Measurements from ENCODE around the gene TUT1.

TUT1 gene

DNA sequence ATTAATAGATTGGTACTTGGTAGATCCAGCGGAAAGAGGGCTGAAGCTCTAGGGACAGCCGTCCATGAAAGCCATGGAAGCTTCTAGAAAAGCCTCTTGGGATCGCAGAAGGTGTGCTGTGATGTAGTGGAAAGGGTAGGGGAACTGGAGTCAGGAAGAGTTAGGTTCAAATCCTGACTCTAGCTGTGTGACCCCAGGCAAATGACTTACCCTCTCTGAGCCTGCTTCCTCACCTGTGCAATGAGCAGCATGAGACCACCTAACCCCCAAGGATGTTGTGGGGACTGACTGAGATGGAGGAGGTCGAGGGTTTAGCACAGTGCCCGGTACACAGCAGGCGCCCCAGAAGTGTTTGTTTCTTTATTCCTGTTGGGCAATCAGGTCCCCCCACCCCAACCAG lies 19.1 kb upstream of the TUT1 start:
- H3K27me3 Mint-ChIP-seq = no peaks in the 10 kb centered on the region
- no peak for DNase-seq
- no peak for ATAC-seq
- peaks cover 77% of the 10 kb centered on the region for H3K4me1 Mint-ChIP-seq
- peak overlapping the region; percentile 93 to 94 for H3K27ac Mint-ChIP-seq
- H3K9me3 Mint-ChIP-seq = no peaks in the 10 kb centered on the region
- peak overlapping the region; percentile 95 to 97 for H3K4me3 Mint-ChIP-seq

DNA sequence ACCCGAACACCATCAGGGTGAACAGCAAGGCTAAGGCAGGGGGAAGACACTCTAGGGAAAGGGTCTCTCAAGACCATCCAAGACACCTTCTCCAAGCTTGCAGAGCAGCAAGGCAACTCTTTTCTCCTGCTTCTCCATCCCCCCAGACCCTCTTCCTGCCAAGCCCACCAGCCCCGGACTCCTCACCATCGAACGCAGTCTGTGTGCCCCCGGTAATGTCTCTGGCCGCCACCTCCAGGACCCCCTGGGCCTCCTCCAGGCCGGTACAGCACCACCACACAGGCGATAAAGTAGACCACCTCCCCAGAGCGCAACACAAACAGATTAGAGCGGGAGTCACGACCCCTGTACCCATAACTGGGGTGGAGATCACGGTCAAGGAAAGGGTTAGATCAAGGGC lies 17.5 kb upstream of the TUT1 start:
- H3K9me3 Mint-ChIP-seq = no peaks in the 10 kb centered on the region
- ATAC-seq = no peak
- peaks cover 74% of the 10 kb centered on the region for H3K4me1 Mint-ChIP-seq
- H3K27me3 Mint-ChIP-seq = no peaks in the 10 kb centered on the region
- peak overlapping the region; percentile 7 to 20 for H3K27ac Mint-ChIP-seq
- H3K4me3 Mint-ChIP-seq = peak overlapping the region in 1 of 2 donors; percentile 0
- DNase-seq = no peak

DNA sequence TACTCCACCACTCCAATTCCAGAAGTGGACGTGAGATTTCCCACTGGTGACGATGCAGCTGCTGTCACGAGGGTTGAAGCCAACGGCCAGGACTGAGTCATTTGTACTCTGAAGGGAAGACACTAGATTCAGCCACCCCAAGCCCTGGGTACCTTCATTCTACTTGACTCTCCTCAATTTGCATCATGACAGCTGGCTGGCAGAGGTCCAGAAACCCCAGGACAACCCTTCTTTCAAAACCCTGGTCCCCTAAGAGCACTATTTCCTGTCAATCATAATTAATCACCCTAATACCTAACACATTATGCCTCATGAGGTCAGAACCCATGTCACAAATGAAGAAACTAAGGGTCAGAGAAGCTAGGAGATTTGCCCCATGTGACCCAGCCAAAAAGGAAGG lies 16.4 kb upstream of the TUT1 start:
- H3K4me3 Mint-ChIP-seq = no peak overlapping the region
- H3K9me3 Mint-ChIP-seq = no peaks in the 10 kb centered on the region
- no peak for DNase-seq
- peak overlapping the region in 1 of 2 donors; percentile 27 for H3K27ac Mint-ChIP-seq
- ATAC-seq = no peak
- peaks cover 76% of the 10 kb centered on the region for H3K4me1 Mint-ChIP-seq
- H3K27me3 Mint-ChIP-seq = no peaks in the 10 kb centered on the region

DNA sequence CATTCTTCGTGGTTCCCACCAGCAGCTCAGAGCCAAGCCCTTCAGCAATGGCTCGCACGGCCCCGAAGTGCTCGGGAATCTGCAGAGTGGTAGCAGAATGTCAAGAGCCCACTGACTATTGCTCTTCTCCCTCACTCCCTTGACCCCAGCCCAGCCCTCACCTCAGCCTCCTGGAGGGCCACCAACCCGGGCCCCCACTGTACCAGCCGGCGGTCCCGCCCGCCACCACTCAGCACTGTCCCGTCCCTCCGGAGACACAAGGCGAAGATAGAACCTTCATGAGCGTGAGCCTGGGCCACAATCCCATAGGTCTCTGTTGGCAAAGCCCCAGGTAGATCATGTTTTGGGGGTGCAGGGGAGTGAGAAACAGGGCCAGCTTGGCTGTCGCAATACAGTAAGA lies 14.6 kb upstream of the TUT1 start:
- DNase-seq = no peak
- ATAC-seq = no peak
- H3K9me3 Mint-ChIP-seq = no peaks in the 10 kb centered on the region
- H3K4me1 Mint-ChIP-seq = peaks cover 78% of the 10 kb centered on the region
- H3K27ac Mint-ChIP-seq = no peak overlapping the region
- H3K4me3 Mint-ChIP-seq = no peak overlapping the region
- H3K27me3 Mint-ChIP-seq = no peaks in the 10 kb centered on the region

GRCh38 chr11:62605467-62605866 lies 14.1 kb upstream of the TUT1 start:
- H3K4me1 Mint-ChIP-seq = peaks cover 73% of the 10 kb centered on the region
- H3K4me3 Mint-ChIP-seq = no peak overlapping the region
- H3K27ac Mint-ChIP-seq = no peak overlapping the region
- no peaks in the 10 kb centered on the region for H3K9me3 Mint-ChIP-seq
- ATAC-seq (no peak), DNase-seq (no peak)
- no peaks in the 10 kb centered on the region for H3K27me3 Mint-ChIP-seq

DNA sequence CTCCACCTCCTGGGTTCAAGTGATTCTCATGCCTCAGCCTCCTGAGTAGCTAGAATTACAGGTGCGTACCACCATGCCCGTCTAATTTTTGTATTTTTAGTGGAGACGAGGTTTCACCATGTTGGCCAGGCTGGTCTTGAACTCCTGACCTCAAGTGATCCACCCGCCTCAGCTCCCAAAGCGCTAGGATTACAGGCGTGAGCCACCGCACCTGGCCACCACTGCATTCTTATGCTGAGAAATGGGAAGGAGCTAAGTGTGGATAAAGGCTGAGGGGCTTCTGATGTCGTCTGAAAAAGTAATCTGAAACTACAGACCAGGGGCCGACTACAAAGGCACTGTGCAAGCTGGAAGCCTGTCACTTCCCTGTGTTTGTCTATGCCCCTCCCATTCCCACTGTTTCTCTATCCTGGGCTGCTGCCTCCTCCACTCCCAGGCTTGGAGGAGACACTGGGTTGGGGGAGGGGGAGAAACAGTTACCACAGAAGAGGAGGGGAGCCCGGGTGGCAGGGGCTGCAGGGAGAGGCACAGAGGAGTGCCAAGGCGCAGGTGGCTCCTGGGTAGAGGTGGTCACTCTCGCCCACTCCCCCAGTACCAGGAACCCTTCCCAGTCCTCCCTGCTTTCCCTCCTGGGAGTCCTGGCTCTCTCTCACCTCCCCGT lies 13.3 kb upstream of the TUT1 start:
- Mint-ChIP-seq H3K4me3 (no peak overlapping the region), H3K9me3 (no peaks in the 10 kb centered on the region), H3K27me3 (no peaks in the 10 kb centered on the region), H3K27ac (peak overlapping the region in 1 of 2 donors; percentile 42), H3K4me1 (peaks cover 70% of the 10 kb centered on the region)
- DNase-seq (no peak), ATAC-seq (no peak)

DNA sequence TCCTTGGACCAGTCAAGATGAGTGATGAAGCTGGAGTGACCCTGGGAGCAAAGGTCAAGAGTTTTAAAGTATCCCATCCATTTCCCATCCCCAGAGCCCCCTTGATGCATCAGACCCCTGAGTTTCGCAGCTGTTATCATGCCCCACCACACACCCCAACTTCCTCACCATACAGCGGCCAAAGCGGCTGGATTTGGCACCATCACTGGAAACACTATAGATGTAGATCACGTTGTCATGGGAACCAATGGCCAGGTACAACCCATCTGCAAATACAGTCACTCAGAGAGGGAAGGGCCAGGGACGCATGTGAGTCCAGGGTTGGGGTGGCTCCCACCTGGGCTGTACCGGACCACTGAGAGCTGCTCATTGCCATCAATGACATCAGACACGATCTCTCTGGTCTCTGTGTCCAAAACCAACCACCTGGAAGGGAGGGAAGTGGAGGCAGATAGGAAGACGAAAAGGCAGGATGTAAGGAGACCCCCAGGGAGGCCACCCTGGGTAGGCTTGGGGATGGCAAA lies 12.5 kb upstream of the TUT1 start:
- no peak for DNase-seq
- H3K27ac Mint-ChIP-seq = peak overlapping the region in 1 of 2 donors; percentile 38
- no peaks in the 10 kb centered on the region for H3K27me3 Mint-ChIP-seq
- H3K4me3 Mint-ChIP-seq = peak overlapping the region in 1 of 2 donors; percentile 85
- H3K4me1 Mint-ChIP-seq = peaks cover 70% of the 10 kb centered on the region
- H3K9me3 Mint-ChIP-seq = no peaks in the 10 kb centered on the region
- ATAC-seq = no peak

DNA sequence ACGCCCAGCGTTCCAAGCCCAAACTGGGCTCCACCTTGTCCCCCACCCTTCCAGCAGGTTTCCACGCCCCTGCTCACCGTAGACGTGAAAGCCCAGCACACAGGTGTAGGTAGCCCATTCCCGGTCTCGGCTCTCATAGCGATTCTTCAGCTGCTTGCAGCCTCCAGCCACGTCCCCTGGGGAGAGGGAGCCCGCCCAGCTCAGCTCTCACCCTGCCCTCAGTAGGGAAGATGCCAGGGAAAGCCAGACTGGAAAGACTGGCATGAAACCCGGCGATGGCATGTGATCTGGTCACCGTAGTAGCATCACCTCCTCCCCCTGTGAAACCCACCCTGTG lies 11.7 kb upstream of the TUT1 start:
- no peaks in the 10 kb centered on the region for H3K9me3 Mint-ChIP-seq
- peaks cover 70% of the 10 kb centered on the region for H3K4me1 Mint-ChIP-seq

GRCh38 chr11:62602141-62603071 lies 11.1 kb upstream of the TUT1 start:
- no peaks in the 10 kb centered on the region for H3K9me3 Mint-ChIP-seq
- DNase-seq (no peak), ATAC-seq (no peak)
- peak overlapping the region; percentile 85 to 98 for H3K4me3 Mint-ChIP-seq
- H3K27me3 Mint-ChIP-seq = no peaks in the 10 kb centered on the region
- H3K4me1 Mint-ChIP-seq = peaks cover 70% of the 10 kb centered on the region
- H3K27ac Mint-ChIP-seq = peak overlapping the region; percentile 72 to 92

More for the DNA sequence above, 11.7 kb upstream of the TUT1 start:
- no peaks in the 10 kb centered on the region for H3K27me3 Mint-ChIP-seq
- DNase-seq = no peak
- H3K4me3 Mint-ChIP-seq = peak overlapping the region in 1 of 2 donors; percentile 85
- peak overlapping the region in 1 of 2 donors; percentile 14 for H3K27ac Mint-ChIP-seq
- no peak for ATAC-seq

DNA sequence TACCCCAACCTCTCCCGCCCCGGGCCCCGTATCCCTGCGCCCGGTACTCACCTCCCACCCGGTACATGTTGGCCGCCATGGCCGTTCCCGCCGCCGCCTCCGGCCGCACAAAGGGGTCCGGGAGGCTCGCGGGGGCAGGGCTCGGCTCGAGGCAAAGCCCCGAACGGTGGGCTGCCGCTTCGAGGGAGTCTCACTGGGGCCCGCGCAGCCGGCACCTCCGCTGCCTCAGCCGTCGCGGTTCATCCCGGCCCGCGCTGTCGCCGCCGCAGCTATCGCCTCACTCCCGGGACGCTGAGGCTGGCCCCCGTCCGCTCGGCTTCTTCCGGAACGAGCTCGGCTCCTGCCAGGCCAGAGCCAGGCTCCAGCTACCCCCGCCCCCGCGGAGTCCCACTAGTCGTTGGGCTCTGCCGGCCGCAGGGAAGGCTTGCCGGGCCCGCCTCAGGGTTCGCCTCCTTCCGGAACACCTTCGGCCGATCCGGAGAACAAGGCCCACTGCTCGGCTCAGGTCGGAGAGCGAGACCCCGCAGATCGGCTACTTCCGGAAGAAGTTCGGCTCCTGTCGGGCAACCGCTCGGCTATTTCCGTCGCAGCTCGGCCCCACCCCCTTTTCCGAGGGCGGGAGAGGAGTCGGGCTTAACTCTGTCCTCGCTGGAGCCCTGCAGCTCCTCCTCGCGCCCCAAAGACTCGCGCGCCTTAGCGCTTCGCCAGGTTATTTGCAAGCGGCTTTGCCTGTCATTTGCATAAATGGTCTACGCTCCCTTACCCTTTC lies 10.2 kb upstream of the TUT1 start, which contains the start of gene MTA2:
Gene MTA2, minus strand, starts transcription at position 494 of the 769 bp plus-strand sequence. Its CDS starts 415 bp downstream, at position 79.
- no peaks in the 10 kb centered on the region for H3K27me3 Mint-ChIP-seq

DNA sequence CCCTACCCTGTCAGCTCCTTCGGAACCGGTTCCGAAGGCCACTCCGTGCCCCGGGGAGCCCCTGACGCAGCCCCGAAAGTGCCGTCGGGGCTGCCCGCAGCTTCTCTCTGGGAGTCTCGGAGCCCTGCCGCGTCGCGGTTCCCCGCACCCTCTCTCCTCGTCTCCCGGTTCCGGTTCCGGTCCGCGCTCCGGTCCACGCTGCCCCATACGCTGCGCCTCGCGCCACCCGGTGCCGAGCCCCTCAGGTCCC lies 9.7 kb upstream of the TUT1 start:
- ATAC-seq (no peak), DNase-seq (no peak)
- Mint-ChIP-seq H3K9me3 (no peaks in the 10 kb centered on the region), H3K27me3 (no peaks in the 10 kb centered on the region), H3K27ac (peak overlapping the region; percentile 72 to 99), H3K4me1 (peaks cover 70% of the 10 kb centered on the region), H3K4me3 (peak overlapping the region; percentile 85 to 98)

More for the DNA sequence above, 10.2 kb upstream of the TUT1 start, which contains the start of gene MTA2:
- H3K27ac Mint-ChIP-seq = peak within 1 kb of the TSS; percentile 72 to 99
- peak within 1 kb of the TSS; percentile 85 to 98 for H3K4me3 Mint-ChIP-seq
- ATAC-seq (peak; percentile 87), DNase-seq (peak; percentile 100)
- H3K9me3 Mint-ChIP-seq = no peaks in the 10 kb centered on the region
- H3K4me1 Mint-ChIP-seq = peaks cover 74% of the 10 kb centered on the region

- Mint-ChIP-seq H3K4me1 (peaks cover 65% of the 10 kb centered on the region), H3K27me3 (no peaks in the 10 kb centered on the region), H3K4me3 (peak overlapping the region; percentile 85 to 98), H3K9me3 (no peaks in the 10 kb centered on the region), H3K27ac (peak overlapping the region; percentile 72 to 99)
- ATAC-seq (no peak), DNase-seq (no peak)
Measured at GRCh38 chr11:62600367-62601121, 9.2 kb upstream of the TUT1 start.

DNA sequence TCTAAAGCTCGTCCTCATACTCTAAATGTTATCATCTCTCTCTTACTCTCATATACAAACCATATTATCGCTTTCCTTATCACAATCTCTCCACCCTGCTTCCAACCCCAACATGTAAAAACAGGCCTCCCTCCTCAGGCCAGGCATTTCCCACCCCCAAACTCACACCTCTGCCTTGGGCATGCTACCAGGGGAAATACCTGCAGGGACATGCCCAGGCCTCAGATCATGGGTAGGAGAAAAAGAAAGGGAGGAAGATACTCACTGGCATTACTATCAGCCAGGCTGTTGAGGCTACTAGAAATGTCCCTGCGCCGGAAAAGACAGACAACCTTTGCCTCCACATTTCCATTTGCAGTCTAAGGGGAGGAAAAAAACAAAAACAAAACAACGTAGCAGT lies 8.6 kb upstream of the TUT1 start:
- no peaks in the 10 kb centered on the region for H3K27me3 Mint-ChIP-seq
- ATAC-seq (no peak), DNase-seq (peak in 1 of 2 donors; percentile 62)
- H3K4me3 Mint-ChIP-seq = peak overlapping the region; percentile 85 to 98
- H3K27ac Mint-ChIP-seq = peak overlapping the region; percentile 72 to 99
- no peaks in the 10 kb centered on the region for H3K9me3 Mint-ChIP-seq
- H3K4me1 Mint-ChIP-seq = peaks cover 63% of the 10 kb centered on the region

GRCh38 chr11:62599069-62599696 lies 7.9 kb upstream of the TUT1 start:
- no peaks in the 10 kb centered on the region for H3K27me3 Mint-ChIP-seq
- peaks cover 66% of the 10 kb centered on the region for H3K4me1 Mint-ChIP-seq
- ATAC-seq (peak; percentile 85), DNase-seq (peak; percentile 95 to 98)
- H3K9me3 Mint-ChIP-seq = no peaks in the 10 kb centered on the region
- H3K27ac Mint-ChIP-seq = peak overlapping the region; percentile 74 to 99
- H3K4me3 Mint-ChIP-seq = peak overlapping the region; percentile 85 to 98

Data from stimulated activated naive CD8-positive, alpha-beta T cell treated with anti-CD3 and anti-CD28 coated beads, Interleukin-15, amount 100 ng/mL, for 72 hours (primary cell).